ENCODE measurements around the gene ATRNL1.

The ATRNL1 gene

GRCh38 chr10:115969591-115969990 lies 876.4 kb downstream of the ATRNL1 start:
- H2AFZ ChIP-seq (ENCODE audit: low read length), result peak overlapping the region; percentile 48
- no peak overlapping the region for H3K4me3 ChIP-seq (ENCODE audit: low read length in 2 of 2)
- H3K9ac ChIP-seq (ENCODE audit: low read depth, low read length, poor library complexity), result no peak overlapping the region
- DNase-seq (ENCODE audit: low spot score), result no peak
- H3K27me3 ChIP-seq (ENCODE audit: control insufficient read depth in 3 of 3, insufficient read depth in 3 of 3, low read depth in 1 of 3, low read length in 3 of 3), result no peaks in the 10 kb centered on the region
- H3K14ac ChIP-seq (ENCODE audit: low read length), result no peak overlapping the region
- no peak overlapping the region for H2BK15ac ChIP-seq (ENCODE audit: low read length)
- H3K27ac ChIP-seq (replicated peaks; ENCODE audit: low read length), result no peak overlapping the region
- no peak overlapping the region for H4K8ac ChIP-seq (ENCODE audit: low read depth, low read length)
- H3K23ac ChIP-seq (ENCODE audit: low read depth, low read length, poor library complexity), result no peak overlapping the region
- peaks cover 0 to 4% of the 10 kb centered on the region in 2 donors for H3K4me1 ChIP-seq (ENCODE audit: control insufficient read depth in 2 of 2, insufficient read depth in 1 of 2, low read depth in 1 of 2, low read length in 2 of 2)
- no peaks in the 10 kb centered on the region for H3K36me3 ChIP-seq (replicated peaks in 1 of 2; ENCODE audit: control insufficient read depth in 2 of 2, insufficient read depth in 2 of 2, low read length in 2 of 2)
- no peak overlapping the region for H3K4me2 ChIP-seq (ENCODE audit: insufficient read depth, low read length, poor library complexity, severe bottlenecking)
- H4K91ac ChIP-seq (ENCODE audit: low read depth, low read length, poor library complexity), result no peak overlapping the region
- H3K18ac ChIP-seq (ENCODE audit: low read length), result no peak overlapping the region
- no peak overlapping the region for H2BK12ac ChIP-seq (ENCODE audit: low read length)
- H3K9me3 ChIP-seq (replicated peaks in 1 of 2; ENCODE audit: control insufficient read depth in 2 of 2, insufficient read depth in 1 of 2, low read depth in 1 of 2, low read length in 2 of 2), result no peaks in the 10 kb centered on the region
- H2AK5ac ChIP-seq (ENCODE audit: low read depth, low read length), result no peak overlapping the region
- H2BK120ac ChIP-seq (ENCODE audit: low read depth, low read length), result no peak overlapping the region
- no CpG with 5 or more reads among the region's 11 CpGs for WGBS, 2 donors (ENCODE audit: extremely low coverage in 2 of 2, insufficient read length in 2 of 2, insufficient replicate concordance in 1 of 2)
- no peak overlapping the region for H2BK5ac ChIP-seq (ENCODE audit: low read length)
- H3K4ac ChIP-seq (ENCODE audit: low read length), result no peak overlapping the region
- H3K79me1 ChIP-seq (ENCODE audit: low read depth, low read length), result no peaks in the 10 kb centered on the region

- no peaks in the 10 kb centered on the region for H3K9me3 ChIP-seq (replicated peaks in 1 of 2; ENCODE audit: control insufficient read depth in 2 of 2, insufficient read depth in 1 of 2, low read depth in 1 of 2, low read length in 2 of 2)
- no peak overlapping the region for H2BK15ac ChIP-seq (ENCODE audit: low read length)
- no peak overlapping the region for H2AFZ ChIP-seq (ENCODE audit: low read length)
- no peaks in the 10 kb centered on the region for H3K79me1 ChIP-seq (ENCODE audit: low read depth, low read length)
- no peak for DNase-seq (ENCODE audit: low spot score)
- no CpG with 5 or more reads among the region's 6 CpGs for WGBS, 2 donors (ENCODE audit: extremely low coverage in 2 of 2, insufficient read length in 2 of 2, insufficient replicate concordance in 1 of 2)
- no peak overlapping the region for H2BK12ac ChIP-seq (ENCODE audit: low read length)
- no peak overlapping the region for H3K4me2 ChIP-seq (ENCODE audit: insufficient read depth, low read length, poor library complexity, severe bottlenecking)
- H4K8ac ChIP-seq (ENCODE audit: low read depth, low read length), result no peak overlapping the region
- H3K23ac ChIP-seq (ENCODE audit: low read depth, low read length, poor library complexity), result no peak overlapping the region
- no peak overlapping the region for H2AK5ac ChIP-seq (ENCODE audit: low read depth, low read length)
- H4K91ac ChIP-seq (ENCODE audit: low read depth, low read length, poor library complexity), result no peak overlapping the region
- H3K4ac ChIP-seq (ENCODE audit: low read length), result no peak overlapping the region
- no peak overlapping the region for H3K4me3 ChIP-seq (ENCODE audit: low read length in 2 of 2)
- no peak overlapping the region for H3K27ac ChIP-seq (replicated peaks; ENCODE audit: low read length)
- no peak overlapping the region for H3K18ac ChIP-seq (ENCODE audit: low read length)
- H2BK5ac ChIP-seq (ENCODE audit: low read length), result peak overlapping the region; percentile 3
- no peak overlapping the region for H3K14ac ChIP-seq (ENCODE audit: low read length)
- H2BK120ac ChIP-seq (ENCODE audit: low read depth, low read length), result no peak overlapping the region
- H3K4me1 ChIP-seq (ENCODE audit: control insufficient read depth in 2 of 2, insufficient read depth in 1 of 2, low read depth in 1 of 2, low read length in 2 of 2), result peaks cover 0 to 4% of the 10 kb centered on the region in 2 donors
- H3K36me3 ChIP-seq (replicated peaks in 1 of 2; ENCODE audit: control insufficient read depth in 2 of 2, insufficient read depth in 2 of 2, low read length in 2 of 2), result no peaks in the 10 kb centered on the region
- no peak overlapping the region for H3K9ac ChIP-seq (ENCODE audit: low read depth, low read length, poor library complexity)
- no peaks in the 10 kb centered on the region for H3K27me3 ChIP-seq (ENCODE audit: control insufficient read depth in 3 of 3, insufficient read depth in 3 of 3, low read depth in 1 of 3, low read length in 3 of 3)
Measured at GRCh38 chr10:115971921-115972320, 878.8 kb downstream of the ATRNL1 start.

GRCh38 chr10:115972426-115972825 lies 879.3 kb downstream of the ATRNL1 start:
- Histone ChIP-seq H2AK5ac (ENCODE audit: low read depth, low read length) (no peak overlapping the region), H3K27me3 (ENCODE audit: control insufficient read depth in 3 of 3, insufficient read depth in 3 of 3, low read depth in 1 of 3, low read length in 3 of 3) (no peaks in the 10 kb centered on the region), H2BK15ac (ENCODE audit: low read length) (no peak overlapping the region), H3K79me1 (ENCODE audit: low read depth, low read length) (no peaks in the 10 kb centered on the region), H3K4me3 (ENCODE audit: low read length in 2 of 2) (no peak overlapping the region), H2BK120ac (ENCODE audit: low read depth, low read length) (no peak overlapping the region), H3K4me2 (ENCODE audit: insufficient read depth, low read length, poor library complexity, severe bottlenecking) (no peak overlapping the region), H3K4me1 (ENCODE audit: control insufficient read depth in 2 of 2, insufficient read depth in 1 of 2, low read depth in 1 of 2, low read length in 2 of 2) (peaks cover 0 to 4% of the 10 kb centered on the region in 2 donors), H3K9ac (ENCODE audit: low read depth, low read length, poor library complexity) (no peak overlapping the region), H3K27ac (replicated peaks; ENCODE audit: low read length) (no peak overlapping the region), H2AFZ (ENCODE audit: low read length) (no peak overlapping the region), H3K9me3 (replicated peaks in 1 of 2; ENCODE audit: control insufficient read depth in 2 of 2, insufficient read depth in 1 of 2, low read depth in 1 of 2, low read length in 2 of 2) (no peaks in the 10 kb centered on the region), H3K36me3 (replicated peaks in 1 of 2; ENCODE audit: control insufficient read depth in 2 of 2, insufficient read depth in 2 of 2, low read length in 2 of 2) (no peaks in the 10 kb centered on the region), H3K23ac (ENCODE audit: low read depth, low read length, poor library complexity) (no peak overlapping the region), H2BK5ac (ENCODE audit: low read length) (no peak overlapping the region), H3K14ac (ENCODE audit: low read length) (no peak overlapping the region), H2BK12ac (ENCODE audit: low read length) (no peak overlapping the region), H3K18ac (ENCODE audit: low read length) (no peak overlapping the region), H4K8ac (ENCODE audit: low read depth, low read length) (no peak overlapping the region), H4K91ac (ENCODE audit: low read depth, low read length, poor library complexity) (no peak overlapping the region), H3K4ac (ENCODE audit: low read length) (no peak overlapping the region)
- DNase-seq (ENCODE audit: low spot score), result no peak
- WGBS, 2 donors (ENCODE audit: extremely low coverage in 2 of 2, insufficient read length in 2 of 2, insufficient replicate concordance in 1 of 2), result no CpG with 5 or more reads among the region's 11 CpGs

GRCh38 chr10:115974351-115974750 lies 881.2 kb downstream of the ATRNL1 start:
- Histone ChIP-seq H3K4me1 (ENCODE audit: control insufficient read depth in 2 of 2, insufficient read depth in 1 of 2, low read depth in 1 of 2, low read length in 2 of 2) (peaks cover 0 to 4% of the 10 kb centered on the region in 2 donors), H3K27ac (replicated peaks; ENCODE audit: low read length) (no peak overlapping the region), H3K4ac (ENCODE audit: low read length) (no peak overlapping the region), H3K18ac (ENCODE audit: low read length) (no peak overlapping the region), H3K36me3 (replicated peaks in 1 of 2; ENCODE audit: control insufficient read depth in 2 of 2, insufficient read depth in 2 of 2, low read length in 2 of 2) (no peaks in the 10 kb centered on the region), H2AFZ (ENCODE audit: low read length) (peak overlapping the region; percentile 56), H4K91ac (ENCODE audit: low read depth, low read length, poor library complexity) (no peak overlapping the region), H3K23ac (ENCODE audit: low read depth, low read length, poor library complexity) (no peak overlapping the region), H2BK12ac (ENCODE audit: low read length) (no peak overlapping the region), H3K4me2 (ENCODE audit: insufficient read depth, low read length, poor library complexity, severe bottlenecking) (no peak overlapping the region), H3K4me3 (ENCODE audit: low read length in 2 of 2) (no peak overlapping the region), H4K8ac (ENCODE audit: low read depth, low read length) (no peak overlapping the region), H2AK5ac (ENCODE audit: low read depth, low read length) (no peak overlapping the region), H3K27me3 (ENCODE audit: control insufficient read depth in 3 of 3, insufficient read depth in 3 of 3, low read depth in 1 of 3, low read length in 3 of 3) (no peaks in the 10 kb centered on the region), H3K9me3 (replicated peaks in 1 of 2; ENCODE audit: control insufficient read depth in 2 of 2, insufficient read depth in 1 of 2, low read depth in 1 of 2, low read length in 2 of 2) (no peaks in the 10 kb centered on the region), H2BK15ac (ENCODE audit: low read length) (no peak overlapping the region), H3K9ac (ENCODE audit: low read depth, low read length, poor library complexity) (no peak overlapping the region), H2BK5ac (ENCODE audit: low read length) (no peak overlapping the region), H3K79me1 (ENCODE audit: low read depth, low read length) (no peaks in the 10 kb centered on the region), H3K14ac (ENCODE audit: low read length) (no peak overlapping the region), H2BK120ac (ENCODE audit: low read depth, low read length) (no peak overlapping the region)
- WGBS, 2 donors (ENCODE audit: extremely low coverage in 2 of 2, insufficient read length in 2 of 2, insufficient replicate concordance in 1 of 2), result no CpG with 5 or more reads among the region's 4 CpGs
- DNase-seq (ENCODE audit: low spot score), result no peak

All from neuronal stem cell (in vitro differentiated cells).